EH (cell line): Measurements from ENCODE around the gene NAGLU.
"Not testable (repeated sequence)": the region's sequence is repeated elsewhere in the genome, so short reads cannot be mapped to it uniquely, and the experiment has no call there.

Source experiments
- DNase-seq: peaks from one replicate; pipeline ENCODE4 v3.0.0-alpha.2; 2015; ENCODE audit warnings: low read depth

Gene NAGLU

DNA sequence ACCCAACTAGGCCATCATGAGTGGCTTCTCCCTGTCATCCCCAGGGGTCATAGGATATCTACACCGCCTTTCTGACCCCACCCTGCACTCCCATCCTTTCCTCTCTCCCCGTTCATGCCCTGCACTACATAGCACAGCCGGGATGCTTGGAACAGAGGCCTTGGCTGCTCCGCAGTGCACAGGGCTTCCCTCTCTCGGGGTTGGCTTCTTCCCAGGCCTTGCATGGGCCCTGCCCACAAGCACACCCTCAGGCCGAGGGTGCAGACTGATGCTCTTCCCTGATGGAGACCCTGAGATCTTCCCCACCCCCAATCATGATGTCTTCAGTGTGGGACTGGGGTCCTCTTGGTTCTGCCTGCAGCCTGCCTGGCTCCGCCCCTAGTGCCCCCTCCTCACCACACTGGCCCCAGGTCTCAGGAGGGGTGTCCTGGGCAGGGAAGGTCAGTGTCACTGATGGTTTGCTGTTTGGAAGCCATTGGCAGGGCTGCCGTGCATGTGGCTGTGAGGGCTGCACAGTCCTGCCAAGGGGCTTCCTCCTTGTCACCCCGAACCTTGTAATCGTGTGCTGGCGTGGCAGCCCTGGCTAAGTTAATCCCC is 14.3 kb upstream of the NAGLU start:
- peak; percentile 41 for DNase-seq

DNA sequence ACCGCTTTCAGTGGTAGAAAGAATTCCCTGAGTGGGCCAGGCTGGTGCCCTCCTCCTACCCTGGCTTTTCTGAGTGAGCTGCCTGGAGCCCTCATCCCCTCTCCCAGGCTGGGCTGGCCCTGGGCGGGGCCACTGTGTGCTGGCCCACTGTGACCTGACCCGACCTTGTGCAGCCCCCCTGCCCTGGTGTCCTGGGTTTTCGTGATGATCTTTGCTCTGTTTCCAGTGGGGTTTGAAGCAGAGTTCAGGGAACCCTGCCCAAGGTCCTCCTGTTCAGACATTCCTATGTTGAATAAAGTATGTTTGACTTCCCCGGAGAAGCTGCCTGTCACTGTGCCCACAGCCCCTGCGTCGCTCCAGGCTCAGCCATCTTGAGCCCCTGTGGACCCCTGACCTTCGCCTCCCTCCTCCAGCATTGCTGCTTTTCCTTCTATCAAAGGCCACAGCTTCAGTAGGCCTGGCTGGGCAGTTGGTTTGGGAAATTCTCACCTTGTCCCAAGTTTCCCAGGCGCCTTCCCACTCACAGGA is 13.7 kb upstream of the NAGLU start:
- no peak for DNase-seq

GRCh38 chr17:42522798-42523278 is 13.2 kb upstream of the NAGLU start:
- DNase-seq: no peak

DNA sequence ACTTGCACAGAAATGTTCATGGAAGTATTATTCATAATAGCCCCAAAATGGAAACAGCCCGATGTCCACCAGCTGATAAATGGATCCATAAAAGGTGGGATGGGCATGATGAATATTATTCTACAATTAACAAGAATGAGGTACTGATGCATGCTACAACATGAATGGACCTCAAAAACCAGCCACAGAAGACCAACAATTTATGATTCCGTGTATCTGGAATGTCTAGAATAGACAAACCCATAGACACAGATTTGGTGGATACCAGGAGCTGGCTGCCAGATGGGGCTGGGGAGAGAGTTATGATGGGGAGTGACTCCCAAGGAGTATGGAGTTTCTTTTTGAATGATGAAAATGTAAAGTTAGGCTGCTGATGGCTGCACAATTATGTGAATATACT is 10.8 kb upstream of the NAGLU start:
- peak; percentile 89 for DNase-seq

DNA sequence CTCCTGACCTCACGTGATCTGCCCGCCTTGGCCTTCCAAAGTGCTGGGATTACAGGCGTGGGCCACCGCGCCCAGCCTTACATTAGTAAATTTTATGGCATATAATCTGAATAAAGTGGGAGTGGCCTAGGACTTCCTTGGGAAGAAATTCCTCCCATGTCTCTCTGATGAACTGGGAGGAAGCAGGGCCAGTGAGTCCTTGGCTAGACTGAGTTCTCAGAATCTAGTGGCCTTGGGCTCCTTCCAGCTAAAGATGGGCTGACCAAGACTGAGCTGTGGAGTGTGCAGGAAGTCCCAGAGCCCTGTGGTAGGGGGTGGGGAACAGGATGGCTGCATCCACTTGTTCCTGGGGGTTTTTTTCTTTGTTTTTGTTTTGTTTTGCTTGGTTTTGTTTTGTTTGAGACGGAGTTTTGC is 10.0 kb upstream of the NAGLU start:
- DNase-seq: peak; percentile 95

DNA sequence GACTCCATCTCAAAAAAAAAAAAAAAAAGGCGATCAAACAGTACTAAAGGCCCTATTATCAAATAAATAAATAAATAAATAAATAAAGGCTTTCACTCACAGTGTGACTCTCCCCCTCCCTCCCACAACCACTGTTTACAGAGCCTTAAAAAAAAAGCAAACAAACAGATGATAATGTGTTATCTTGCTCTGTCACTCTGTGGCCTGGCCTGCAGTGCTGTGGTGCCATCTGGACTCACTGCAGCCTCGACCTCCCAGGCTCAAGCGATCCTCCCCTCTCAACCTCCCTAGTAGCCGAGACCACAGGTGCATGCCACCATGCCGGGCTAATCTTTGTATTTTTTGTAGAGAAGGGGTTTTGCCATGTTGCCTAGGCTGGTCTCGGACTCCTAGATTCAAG is 8.1 kb upstream of the NAGLU start:
- DNase-seq: no peak

GRCh38 chr17:42529061-42529460 is 7.0 kb upstream of the NAGLU start:
- no peak for DNase-seq

GRCh38 chr17:42530952-42531454 is 5.0 kb upstream of the NAGLU start:
- DNase-seq: no peak

- peak; percentile 64 for DNase-seq
Measured at GRCh38 chr17:42531455-42532354, 4.3 kb upstream of the NAGLU start.

GRCh38 chr17:42535155-42536047 is 640 bp upstream of the NAGLU start:
- DNase-seq: no peak

DNA sequence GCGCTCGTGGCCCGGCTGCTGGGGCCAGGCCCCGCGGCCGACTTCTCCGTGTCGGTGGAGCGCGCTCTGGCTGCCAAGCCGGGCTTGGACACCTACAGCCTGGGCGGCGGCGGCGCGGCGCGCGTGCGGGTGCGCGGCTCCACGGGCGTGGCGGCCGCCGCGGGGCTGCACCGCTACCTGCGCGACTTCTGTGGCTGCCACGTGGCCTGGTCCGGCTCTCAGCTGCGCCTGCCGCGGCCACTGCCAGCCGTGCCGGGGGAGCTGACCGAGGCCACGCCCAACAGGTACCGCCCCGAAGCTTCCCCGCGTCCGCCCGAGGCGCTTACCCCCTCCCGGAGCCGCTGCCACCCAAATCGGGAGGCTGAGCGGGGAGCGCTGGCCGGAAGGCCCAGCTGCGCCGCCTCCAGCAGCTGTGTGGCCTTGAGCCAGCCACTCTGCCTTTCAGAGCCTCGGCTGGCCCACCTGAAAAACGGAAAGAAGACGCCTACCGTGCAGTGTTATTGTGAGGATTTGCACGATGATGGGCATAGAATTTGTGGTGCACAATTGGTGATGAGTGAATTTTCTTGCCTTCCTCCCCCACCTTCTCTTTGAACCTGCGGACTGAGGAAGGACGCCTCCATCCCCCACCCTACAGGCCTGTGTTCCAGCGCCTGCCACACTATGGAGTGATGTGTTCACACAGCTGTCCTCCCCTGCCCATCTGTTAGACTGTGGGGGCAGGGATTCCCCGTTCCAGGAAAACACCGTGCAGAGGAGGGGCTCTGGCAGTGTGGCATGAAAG is 523 bp downstream of the NAGLU start:
- DNase-seq: peak; percentile 86

- DNase-seq: no peak
Measured at GRCh38 chr17:42537156-42537805, 1.2 kb downstream of the NAGLU start.

GRCh38 chr17:42537826-42538451 is 1.9 kb downstream of the NAGLU start:
- no peak for DNase-seq

DNA sequence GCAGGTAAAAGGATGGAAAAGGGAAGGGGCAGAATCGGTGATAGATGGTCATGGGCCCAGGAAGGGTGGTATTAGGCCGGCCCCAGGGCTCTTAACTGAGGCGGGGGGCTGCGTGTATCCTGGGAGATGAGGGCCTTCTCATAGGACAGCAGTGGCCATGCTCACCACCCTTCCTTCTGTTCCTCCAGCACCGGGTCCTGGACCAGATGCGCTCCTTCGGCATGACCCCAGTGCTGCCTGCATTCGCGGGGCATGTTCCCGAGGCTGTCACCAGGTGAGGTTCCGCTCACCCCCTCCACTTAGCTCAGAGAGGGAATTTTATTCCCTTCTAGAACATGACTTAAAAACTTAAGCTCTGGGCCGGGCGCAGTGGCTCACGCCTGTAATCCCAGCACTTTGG is 2.4 kb downstream of the NAGLU start:
- DNase-seq: no peak

GRCh38 chr17:42540558-42540957 is 4.5 kb downstream of the NAGLU start:
- DNase-seq: not testable (repeated sequence)

DNA sequence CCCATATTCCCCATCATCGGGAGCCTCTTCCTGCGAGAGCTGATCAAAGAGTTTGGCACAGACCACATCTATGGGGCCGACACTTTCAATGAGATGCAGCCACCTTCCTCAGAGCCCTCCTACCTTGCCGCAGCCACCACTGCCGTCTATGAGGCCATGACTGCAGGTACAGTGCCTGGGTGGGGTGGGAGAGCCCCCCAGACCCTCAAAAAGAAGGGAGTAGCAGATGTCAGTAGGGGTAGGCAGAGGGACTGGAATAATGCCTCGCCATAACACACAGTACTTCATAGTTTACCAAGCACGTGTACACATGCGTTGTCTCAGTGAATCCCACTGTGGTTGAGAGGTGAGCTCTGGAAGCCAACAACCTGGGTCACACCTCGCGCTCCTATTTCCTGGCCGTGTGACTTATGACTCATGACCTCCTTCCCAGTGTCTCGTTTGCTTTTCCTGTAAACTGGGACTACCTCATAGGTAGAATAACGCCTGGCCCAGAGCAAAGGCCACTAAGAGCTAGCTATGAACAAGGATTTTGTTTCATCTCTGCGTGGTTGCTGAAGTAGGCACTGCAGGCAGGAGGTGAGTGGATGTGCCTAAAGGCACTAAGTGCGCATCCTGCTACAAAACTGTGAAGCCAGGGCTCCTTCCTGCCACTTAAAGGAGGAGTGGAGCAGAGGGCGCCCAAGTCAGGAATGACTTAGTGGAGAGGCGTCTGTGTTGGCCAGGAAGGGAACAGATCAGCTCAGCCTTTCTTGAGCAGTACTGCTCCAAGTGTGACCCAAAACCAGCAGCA is 5.2 kb downstream of the NAGLU start:
- DNase-seq: no peak

DNA sequence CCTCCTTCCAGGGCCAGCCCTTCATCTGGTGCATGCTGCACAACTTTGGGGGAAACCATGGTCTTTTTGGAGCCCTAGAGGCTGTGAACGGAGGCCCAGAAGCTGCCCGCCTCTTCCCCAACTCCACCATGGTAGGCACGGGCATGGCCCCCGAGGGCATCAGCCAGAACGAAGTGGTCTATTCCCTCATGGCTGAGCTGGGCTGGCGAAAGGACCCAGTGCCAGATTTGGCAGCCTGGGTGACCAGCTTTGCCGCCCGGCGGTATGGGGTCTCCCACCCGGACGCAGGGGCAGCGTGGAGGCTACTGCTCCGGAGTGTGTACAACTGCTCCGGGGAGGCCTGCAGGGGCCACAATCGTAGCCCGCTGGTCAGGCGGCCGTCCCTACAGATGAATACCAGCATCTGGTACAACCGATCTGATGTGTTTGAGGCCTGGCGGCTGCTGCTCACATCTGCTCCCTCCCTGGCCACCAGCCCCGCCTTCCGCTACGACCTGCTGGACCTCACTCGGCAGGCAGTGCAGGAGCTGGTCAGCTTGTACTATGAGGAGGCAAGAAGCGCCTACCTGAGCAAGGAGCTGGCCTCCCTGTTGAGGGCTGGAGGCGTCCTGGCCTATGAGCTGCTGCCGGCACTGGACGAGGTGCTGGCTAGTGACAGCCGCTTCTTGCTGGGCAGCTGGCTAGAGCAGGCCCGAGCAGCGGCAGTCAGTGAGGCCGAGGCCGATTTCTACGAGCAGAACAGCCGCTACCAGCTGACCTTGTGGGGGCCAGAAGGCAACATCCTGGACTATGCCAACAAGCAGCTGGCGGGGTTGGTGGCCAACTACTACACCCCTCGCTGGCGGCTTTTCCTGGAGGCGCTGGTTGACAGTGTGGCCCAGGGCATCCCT is 7.4 kb downstream of the NAGLU start:
- no peak for DNase-seq

GRCh38 chr17:42544874-42545283 is 8.8 kb downstream of the NAGLU start:
- no peak for DNase-seq
